GM21423 (cell line): ENCODE measurements around the gene PRR7.
A peak's percentile ranks its signal among the peaks of the same experiment; 100 is the strongest.

Experiments
- ATAC-seq: cut with Tn5 transposase; IDR thresholded peaks from one replicate; pipeline ENCODE4 v1.9.1; 2021; ENCODE audit warnings: mild to moderate bottlenecking, moderate library complexity; ENCODE audit not compliant: unreplicated experiment

Gene PRR7

DNA sequence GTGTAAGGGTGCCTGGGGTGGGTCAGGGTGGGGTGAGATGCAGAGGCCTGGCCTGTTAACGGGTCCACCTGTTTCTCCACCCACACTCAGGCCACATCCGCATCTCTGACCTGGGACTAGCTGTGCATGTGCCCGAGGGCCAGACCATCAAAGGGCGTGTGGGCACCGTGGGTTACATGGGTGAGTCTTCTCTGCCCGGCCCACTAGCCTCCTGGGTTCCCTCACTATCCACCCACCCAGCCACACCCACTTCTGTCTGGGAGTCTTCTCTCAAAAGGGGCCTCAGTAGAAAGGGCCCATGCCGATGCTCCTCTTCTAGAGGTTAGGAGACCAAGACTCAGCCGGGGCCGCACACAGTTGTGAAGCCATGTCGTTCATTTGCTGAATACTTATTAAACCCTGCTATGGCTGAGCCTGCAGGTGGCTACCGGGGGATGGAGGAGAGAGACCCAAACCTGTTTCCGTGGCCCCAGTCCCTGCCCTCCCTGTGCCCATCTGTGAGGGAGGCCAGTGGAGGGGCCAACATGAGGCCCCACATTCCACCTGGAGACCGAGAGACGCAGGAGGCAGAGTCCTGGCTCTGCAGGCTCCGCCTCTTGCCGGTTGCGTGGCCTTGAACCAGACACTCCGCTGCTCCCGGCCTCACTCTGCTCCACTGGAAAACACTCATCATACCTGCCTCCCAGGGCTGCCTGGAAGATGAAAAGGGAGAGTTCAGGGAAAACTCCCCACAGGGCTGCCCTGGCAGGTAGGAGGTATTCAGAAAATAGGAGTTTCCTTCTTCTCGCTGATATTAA, 11.5 kb upstream of the PRR7 start:
- no peak for ATAC-seq

DNA sequence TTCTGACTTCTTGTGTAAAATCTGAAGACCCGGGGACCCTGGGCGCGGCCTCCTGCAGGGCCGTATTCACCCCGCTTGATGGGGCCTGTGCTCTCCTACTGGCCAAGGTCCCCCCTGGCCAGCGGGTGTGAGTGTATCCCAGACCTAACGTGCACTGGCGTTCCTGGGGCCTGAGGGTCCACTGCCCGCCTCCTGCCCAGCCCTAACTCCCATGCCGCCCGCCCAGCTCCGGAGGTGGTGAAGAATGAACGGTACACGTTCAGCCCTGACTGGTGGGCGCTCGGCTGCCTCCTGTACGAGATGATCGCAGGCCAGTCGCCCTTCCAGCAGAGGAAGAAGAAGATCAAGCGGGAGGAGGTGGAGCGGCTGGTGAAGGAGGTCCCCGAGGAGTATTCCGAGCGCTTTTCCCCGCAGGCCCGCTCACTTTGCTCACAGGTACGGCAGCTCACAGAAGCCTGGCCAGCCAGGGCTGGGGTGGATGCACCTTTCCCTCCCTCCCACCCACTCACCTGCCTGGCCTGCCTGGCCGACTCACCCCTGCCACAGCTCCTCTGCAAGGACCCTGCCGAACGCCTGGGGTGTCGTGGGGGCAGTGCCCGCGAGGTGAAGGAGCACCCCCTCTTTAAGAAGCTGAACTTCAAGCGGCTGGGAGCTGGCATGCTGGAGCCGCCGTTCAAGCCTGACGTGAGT, 10.6 kb upstream of the PRR7 start:
- ATAC-seq, result no peak

DNA sequence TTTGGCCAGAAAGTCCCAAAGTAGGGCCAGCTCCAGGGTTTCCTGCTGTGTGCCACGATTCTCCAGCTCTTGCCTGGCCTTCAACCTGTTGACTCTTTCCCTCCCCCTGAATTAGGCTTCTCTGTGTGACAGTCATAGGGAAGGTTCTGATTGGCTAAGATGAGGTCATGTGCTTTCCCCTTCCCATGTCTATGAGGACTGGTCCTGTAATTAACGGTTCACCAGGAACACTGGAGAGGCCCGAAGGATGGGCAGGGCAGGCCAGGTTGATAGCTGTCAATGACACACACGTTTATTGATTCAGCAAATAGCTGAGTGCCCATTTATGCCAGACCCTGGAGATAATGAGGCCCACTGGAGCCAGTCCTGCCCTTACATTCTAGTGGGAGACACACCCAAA, 9.0 kb upstream of the PRR7 start:
- ATAC-seq, result no peak

- ATAC-seq, result no peak
Measured at GRCh38 chr5:177438468-177438867, 8.1 kb upstream of the PRR7 start.

- ATAC-seq, result no peak
Measured at GRCh38 chr5:177439518-177440053, 7.0 kb upstream of the PRR7 start.

DNA sequence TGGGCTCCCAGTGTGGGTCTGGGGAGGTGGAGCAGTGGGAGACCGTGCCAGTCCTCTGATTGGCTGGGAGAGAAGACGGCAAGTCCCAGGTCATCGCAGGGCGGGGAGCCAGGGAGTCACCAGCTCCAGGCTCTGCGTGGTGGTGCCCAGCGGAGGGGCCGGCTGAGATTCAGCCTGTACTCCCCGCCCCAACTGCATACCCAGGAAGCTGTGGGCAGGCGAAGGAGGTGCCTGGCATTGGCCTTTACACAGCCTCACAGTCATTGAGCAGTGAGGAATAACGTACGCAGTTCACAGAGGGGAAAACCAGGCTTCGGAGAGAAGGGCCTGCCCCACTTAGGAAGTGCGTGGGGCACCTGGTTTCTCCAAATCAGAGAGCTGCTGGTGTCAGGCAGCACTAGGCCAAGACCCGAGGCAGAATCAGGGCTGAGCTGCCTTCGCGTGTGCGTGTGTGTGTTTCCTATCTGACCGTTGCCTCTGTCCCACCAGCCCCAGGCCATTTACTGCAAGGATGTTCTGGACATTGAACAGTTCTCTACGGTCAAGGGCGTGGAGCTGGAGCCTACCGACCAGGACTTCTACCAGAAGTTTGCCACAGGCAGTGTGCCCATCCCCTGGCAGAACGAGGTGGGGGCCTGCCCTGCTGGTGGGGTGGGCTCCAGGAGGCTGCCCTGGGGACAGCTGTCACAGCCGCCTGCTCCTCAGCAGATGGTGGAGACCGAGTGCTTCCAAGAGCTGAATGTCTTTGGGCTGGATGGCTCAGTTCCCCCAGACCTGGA, 6.2 kb upstream of the PRR7 start:
- ATAC-seq, result no peak

- ATAC-seq, result no peak
Measured at GRCh38 chr5:177440990-177441780, 5.4 kb upstream of the PRR7 start.

- ATAC-seq, result no peak
Measured at GRCh38 chr5:177442066-177442826, 4.4 kb upstream of the PRR7 start.

DNA sequence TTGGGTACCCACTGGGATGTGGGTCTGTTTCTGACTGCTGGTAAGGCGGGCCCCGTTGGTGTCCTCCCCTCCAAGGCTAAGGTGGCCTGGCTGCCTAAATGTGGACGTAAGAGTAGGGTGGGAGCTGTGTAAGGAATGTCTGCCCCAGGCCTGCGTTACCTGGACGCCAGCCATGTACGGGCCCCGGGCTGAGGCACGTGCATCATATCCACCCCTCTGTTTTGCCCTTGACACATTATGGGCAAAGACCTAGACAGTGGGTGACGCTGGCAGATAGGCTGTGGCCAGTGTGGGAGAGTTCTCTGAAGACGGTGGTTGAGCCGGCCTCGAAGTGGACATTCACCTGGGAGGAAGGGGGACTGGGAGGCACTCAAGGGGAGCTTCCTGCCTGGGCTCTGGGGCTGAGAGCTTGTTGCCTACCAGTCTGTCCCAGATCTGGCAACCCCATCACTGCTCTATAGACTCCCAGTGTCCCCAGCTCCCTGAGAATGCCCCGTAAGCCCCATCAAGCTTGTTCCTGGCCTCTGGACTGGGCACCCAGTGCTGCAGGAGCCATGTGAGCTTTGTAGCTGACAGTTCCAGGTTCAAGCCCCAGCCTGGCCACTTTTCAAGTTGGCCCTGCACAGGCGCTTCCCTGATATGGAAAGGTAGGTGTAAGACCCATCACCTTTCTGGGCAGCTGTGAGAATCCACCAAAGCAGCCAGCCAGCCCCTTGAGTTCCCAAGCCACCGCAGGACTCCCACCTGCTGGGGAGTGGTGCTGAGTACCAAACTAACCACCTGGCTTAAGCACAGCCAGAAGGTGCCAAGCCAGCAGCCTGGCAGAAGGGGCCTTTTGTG, 3.2 kb upstream of the PRR7 start:
- no peak for ATAC-seq

DNA sequence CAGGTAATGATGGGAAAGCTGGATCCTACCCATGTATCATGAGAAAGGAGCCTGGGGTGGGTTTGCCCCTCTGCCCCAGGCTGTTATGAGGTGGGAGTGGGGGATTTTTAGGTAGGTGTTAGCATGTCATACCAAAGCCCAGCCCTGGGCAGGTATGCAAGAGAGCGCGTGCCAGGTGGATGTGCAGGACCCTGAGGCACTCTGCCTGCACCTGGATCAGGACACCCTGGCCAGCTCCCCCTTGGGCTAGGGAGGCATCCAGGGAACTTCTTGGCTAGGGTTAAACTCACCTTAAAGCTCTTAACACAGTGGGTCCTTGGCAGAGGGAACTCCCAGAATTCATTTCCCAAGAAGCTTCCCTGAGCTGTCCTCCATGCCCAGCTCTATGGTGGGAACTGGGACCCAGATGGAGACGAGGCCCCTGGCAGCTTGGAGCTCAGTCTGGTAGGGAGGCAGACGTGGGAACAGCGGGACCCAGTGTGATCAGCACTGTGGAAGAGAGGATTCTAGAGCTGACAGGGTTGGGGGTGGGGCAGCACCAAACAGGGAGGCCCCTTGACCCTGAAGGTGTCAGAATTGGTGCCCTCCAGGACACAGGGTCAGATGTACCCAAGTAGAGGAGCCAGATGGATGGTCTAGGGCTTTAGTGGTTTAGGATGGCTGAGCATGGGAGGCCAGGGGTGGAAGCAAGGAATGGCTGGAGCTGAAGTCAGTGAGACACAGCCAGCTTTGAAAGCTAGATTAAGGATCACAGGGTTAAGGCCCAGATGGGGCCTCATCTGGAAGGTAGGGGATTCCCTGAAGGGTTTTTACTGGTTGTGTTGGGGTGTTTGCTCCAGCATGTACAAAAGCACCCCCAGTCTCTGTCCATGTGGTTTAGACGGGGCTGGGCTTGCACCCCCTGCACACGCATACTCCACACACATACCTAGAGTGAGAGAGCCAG, 2.2 kb upstream of the PRR7 start:
- ATAC-seq, result no peak

DNA sequence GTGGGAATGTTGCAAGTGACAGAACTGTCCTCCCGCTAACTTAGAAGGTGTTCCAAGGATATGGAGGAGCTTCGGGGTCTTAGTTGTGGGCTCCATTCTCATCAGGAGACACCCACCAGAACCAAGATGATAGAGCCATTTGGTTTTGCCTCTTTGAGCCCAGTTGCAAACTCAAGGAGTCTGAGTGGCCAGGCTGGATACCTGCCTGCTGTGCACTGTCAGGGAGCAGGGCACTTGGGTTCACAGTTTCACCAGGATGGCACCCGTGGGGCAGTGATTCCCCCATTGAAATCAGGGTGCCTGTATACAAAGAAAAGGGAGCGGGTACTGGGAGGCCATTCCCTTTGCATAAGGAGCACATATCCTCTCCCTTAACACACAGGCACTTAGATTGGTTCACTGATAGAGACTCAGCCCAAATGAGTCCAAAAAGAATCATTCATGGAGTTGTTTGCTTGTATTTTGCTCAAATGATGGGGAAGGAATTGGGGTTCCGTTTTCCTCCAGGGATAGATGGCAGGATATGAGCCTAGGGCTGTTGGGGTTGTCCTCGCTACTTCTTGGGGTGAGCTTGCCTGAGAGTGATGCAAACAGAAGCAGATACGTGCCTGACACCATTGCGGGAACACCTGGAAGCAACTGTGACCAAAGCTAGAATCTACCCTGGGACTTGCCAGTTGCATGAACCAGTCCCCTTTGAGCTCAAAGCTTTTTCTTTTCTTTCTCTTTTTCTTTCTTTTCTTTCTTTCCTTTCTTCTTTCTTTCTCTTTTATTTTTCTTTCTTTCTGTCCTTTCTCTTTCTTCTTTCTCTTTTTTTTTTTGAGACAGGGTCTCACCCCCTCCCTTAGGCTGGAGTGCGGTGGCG, 1.3 kb upstream of the PRR7 start:
- ATAC-seq, result no peak

- ATAC-seq, result no peak
Measured at GRCh38 chr5:177445917-177446199, 756 bp upstream of the PRR7 start.

DNA sequence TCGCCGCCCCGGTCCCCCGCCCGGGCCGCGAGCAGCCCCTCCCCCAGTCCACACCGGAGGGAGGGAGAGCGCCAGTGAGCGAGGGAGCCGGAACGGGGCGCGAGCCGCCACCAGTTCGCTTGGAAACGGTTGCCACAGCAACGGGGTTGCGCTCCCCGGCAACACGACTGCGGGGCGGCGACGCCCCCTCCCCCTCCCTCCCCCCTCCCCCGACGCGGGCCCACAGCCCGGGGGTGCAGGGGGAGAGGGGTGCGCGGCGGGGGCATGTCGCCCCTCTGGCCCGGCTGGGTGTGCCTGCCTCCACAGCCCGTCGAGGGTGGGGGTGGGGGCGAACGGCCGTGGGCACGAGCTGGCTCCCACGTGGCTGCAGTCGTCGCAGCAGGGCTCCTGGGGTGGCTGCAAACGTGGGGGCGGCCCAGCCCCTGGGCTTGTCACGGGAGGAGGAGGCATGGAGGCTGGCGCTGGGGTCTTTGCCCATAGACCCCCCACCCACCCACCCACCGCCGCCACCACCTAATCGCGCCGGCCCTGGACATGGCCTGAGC, 524 bp downstream of the PRR7 start:
- ATAC-seq, result peak; percentile 40

GRCh38 chr5:177447611-177448243, 1.1 kb downstream of the PRR7 start:
- no peak for ATAC-seq

DNA sequence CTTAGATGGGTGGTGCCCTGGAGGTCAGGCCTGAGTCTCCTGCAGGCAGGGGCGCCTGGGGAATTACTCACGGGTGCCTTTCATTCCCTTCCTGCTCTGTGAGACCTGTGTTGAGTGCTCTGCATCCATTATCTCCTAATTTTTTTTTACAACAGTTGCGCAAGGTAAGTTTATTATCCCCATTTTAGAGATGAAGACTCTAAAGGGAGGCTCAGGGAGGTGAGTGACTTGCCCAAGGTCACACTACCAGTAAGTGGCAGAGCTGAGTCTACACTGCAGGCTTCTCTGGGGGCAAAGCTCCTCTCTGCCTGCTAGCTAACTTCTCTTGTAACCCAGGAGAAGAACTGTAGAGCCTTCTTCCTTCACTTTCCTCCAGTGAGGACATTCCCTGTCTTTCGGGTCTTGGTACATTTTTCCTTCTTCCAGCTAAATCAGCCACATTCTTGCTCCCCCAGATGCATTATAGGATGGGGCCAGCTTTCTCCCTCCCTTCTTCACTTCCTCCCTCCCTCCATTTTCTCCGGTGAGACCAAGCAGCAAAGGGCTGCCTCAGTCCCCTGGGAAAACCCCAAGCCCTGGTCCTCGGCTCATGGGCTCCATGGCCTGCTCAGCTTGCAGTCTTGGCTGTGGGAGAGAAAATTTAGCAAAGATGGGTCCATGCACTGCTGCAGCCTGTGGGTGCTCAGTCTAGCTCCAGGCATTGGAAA, 1.8 kb downstream of the PRR7 start:
- ATAC-seq, result no peak
